ENCODE data around the gene CHIC2. TPM values are rescaled to one million over a fixed set of nuclear protein-coding genes. Genes with fewer than 3 reads are reported as not detected.

CHIC2 gene
- total and polyA plus RNA-seq, 2 of the 8 experiments (the other 6 are each of a cell fraction or from before 2014, with no cell fraction given) = 4.5 to 10.9 TPM

DNA sequence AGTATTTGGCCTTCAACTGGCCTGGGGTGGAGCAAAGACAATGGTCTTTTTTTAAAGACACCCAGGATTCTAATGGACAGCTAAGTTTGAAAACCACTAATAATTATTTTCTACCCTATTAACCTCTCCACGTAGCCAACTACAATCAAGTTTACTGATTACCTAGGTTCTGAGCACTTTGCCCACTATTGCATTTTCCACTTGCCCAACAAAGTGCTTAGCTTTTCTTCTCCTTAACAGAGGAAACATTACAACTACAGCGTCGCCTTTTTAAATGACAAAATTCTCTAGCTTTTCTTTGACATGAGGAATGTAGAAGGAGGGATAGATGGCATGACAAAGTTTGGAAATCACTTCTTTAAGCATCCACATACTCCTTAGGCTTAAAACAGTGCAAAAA, 2.0 kb downstream of the CHIC2 start:
- peak overlapping the region in 1 of 4 experiments; percentile 97; a peak in 2 of 8 replicates for H3K4me3 ChIP-seq (ENCODE audit: extremely low read depth in 1 of 4, insufficient read depth in 2 of 4, low read depth in 3 of 4, low read length in 4 of 4)
- H3K27me3 ChIP-seq (replicated peaks in 1 of 4; ENCODE audit: control insufficient read depth in 3 of 4, extremely low read depth in 1 of 4, insufficient read depth in 3 of 4, low read length in 3 of 4) = no peaks in the 10 kb centered on the region; a peak in 1 of 7 replicates
- H2AFZ ChIP-seq (ENCODE audit: low read length) = no peak overlapping the region
- no peak overlapping the region for H4K91ac ChIP-seq (replicated peaks; ENCODE audit: insufficient read length, low read length)
- H3K23me2 ChIP-seq (ENCODE audit: low read depth, low read length) = peaks cover 3% of the 10 kb centered on the region
- H3K27ac ChIP-seq (ENCODE audit: low read depth, low read length) = no peak overlapping the region
- H3K23ac ChIP-seq (ENCODE audit: insufficient read length) = no peak overlapping the region
- no peaks in the 10 kb centered on the region for H3K9me3 ChIP-seq (ENCODE audit: insufficient read depth in 2 of 2, low read depth in 1 of 2, low read length in 1 of 2)
- H3K4me2 ChIP-seq (ENCODE audit: insufficient read depth in 1 of 2, low read depth in 2 of 2, low read length in 2 of 2) = peak overlapping the region; percentile 85 to 96; a peak in 3 of 4 replicates
- WGBS, 2 experiments (ENCODE audit: extremely low coverage in 1 of 2, insufficient coverage in 1 of 2, insufficient read length in 1 of 2, insufficient replicate concordance in 2 of 2, low coverage in 1 of 2, low lambda C conversion rate in 2 of 2, missing lambda C conversion rate in 1 of 2) = 53% methylated on average over 3 of the region's 3 CpGs; no CpG with 5 or more reads in 1 of the 2 experiments
- H2BK12ac ChIP-seq (ENCODE audit: low read depth, low read length) = no peak overlapping the region
- no peak overlapping the region for H3K18ac ChIP-seq (ENCODE audit: extremely low read depth, low read length)
- no peak overlapping the region for H3K4ac ChIP-seq (replicated peaks; ENCODE audit: insufficient read length, low read depth, low read length)
- no peak overlapping the region for H2BK15ac ChIP-seq (ENCODE audit: low read length)
- H3K36me3 ChIP-seq (ENCODE audit: control insufficient read depth in 2 of 4, insufficient read depth in 4 of 4, low read length in 3 of 4) = no peaks in the 10 kb centered on the region
- no peak overlapping the region for H4K8ac ChIP-seq (ENCODE audit: extremely low read depth, insufficient read depth, low read length)
- H2BK120ac ChIP-seq (replicated peaks; ENCODE audit: low read depth, low read length) = no peak overlapping the region
- H4K20me1 ChIP-seq (replicated peaks in 1 of 2; ENCODE audit: control insufficient read depth in 1 of 2, insufficient read depth in 2 of 2, low read length in 2 of 2) = no peaks in the 10 kb centered on the region
- H4K5ac ChIP-seq (ENCODE audit: insufficient read length, low read depth, low read length) = no peak overlapping the region
- H3K79me1 ChIP-seq (ENCODE audit: low read depth, low read length) = no peaks in the 10 kb centered on the region; the same call in 1 of the 2 replicates
- ChIA-PET POLR2A (ENCODE audit: partially characterized antibody) (no interaction called here), CTCF (ENCODE audit: partially characterized antibody) (interaction anchor here (1.0 to 3.0 kb wide), 3 partner anchors 34 to 132 kb away, joined by 4 to 17 read pairs (median 5); no protein-coding TSS in a partner anchor)
- no peak overlapping the region for H2BK20ac ChIP-seq (ENCODE audit: low read length)
- H2AK5ac ChIP-seq (ENCODE audit: low read depth, low read length) = no peak overlapping the region
- no peak overlapping the region for H3K56ac ChIP-seq (replicated peaks; ENCODE audit: insufficient read length, low read depth, low read length)
- FAIRE-seq (no peak), DNase-seq (ENCODE audit: low read depth in 1 of 2, low spot score in 2 of 2) (no peak)
- peaks cover 0 to 12% (median 3%) of the 10 kb centered on the region in 4 experiments; a peak in 2 of 7 replicates for H3K4me1 ChIP-seq (replicated peaks in 1 of 4; ENCODE audit: control insufficient read depth in 3 of 4, insufficient read depth in 4 of 4, low read length in 3 of 4)
- no peak overlapping the region for H3K9ac ChIP-seq (replicated peaks in 1 of 4; ENCODE audit: extremely low read depth in 1 of 4, low read depth in 3 of 4, low read length in 3 of 4)
- peaks cover 0 to 59% of the 10 kb centered on the region in 2 experiments; a peak in 3 of 4 replicates for H3K79me2 ChIP-seq (ENCODE audit: control insufficient read depth in 1 of 2, insufficient read depth in 2 of 2, low read length in 2 of 2)
- H2BK5ac ChIP-seq (ENCODE audit: low read depth, low read length) = no peak overlapping the region
- no peak overlapping the region for H3K14ac ChIP-seq (ENCODE audit: insufficient read length)
- TF ChIP-seq CBX5 (IDR thresholded peaks at IDR 0.05; ENCODE audit: low read depth, low read length) (no peak), KDM1A (IDR thresholded peaks at IDR 0.05; ENCODE audit: borderline replicate concordance, low read length) (no peak), CTBP2 (IDR thresholded peaks at IDR 0.05; ENCODE audit: borderline replicate concordance, insufficient read depth, insufficient read length, low read length) (no peak), RNF2 (IDR thresholded peaks at IDR 0.05; ENCODE audit: borderline replicate concordance, low read depth, low read length, missing control alignments, poor library complexity, severe bottlenecking) (no peak), TAF1 (IDR thresholded peaks at IDR 0.05; ENCODE audit: low read depth, low read length) (no peak), NANOG (IDR thresholded peaks at IDR 0.05; ENCODE audit: insufficient read depth, low read depth, low read length, poor library complexity, severe bottlenecking) (no peak), SIN3A (conservative IDR thresholded peaks at IDR 0.05 in 1 of 2, IDR thresholded peaks at IDR 0.05 in 1 of 2; ENCODE audit: low read depth in 1 of 2, low read length in 2 of 2) (no peak), GTF2F1 (IDR thresholded peaks at IDR 0.05; ENCODE audit: borderline replicate concordance, low read depth, low read length) (no peak), ASH2L (IDR thresholded peaks at IDR 0.05; ENCODE audit: low read length) (no peak)
- TF ChIP-seq, protein P1, sequence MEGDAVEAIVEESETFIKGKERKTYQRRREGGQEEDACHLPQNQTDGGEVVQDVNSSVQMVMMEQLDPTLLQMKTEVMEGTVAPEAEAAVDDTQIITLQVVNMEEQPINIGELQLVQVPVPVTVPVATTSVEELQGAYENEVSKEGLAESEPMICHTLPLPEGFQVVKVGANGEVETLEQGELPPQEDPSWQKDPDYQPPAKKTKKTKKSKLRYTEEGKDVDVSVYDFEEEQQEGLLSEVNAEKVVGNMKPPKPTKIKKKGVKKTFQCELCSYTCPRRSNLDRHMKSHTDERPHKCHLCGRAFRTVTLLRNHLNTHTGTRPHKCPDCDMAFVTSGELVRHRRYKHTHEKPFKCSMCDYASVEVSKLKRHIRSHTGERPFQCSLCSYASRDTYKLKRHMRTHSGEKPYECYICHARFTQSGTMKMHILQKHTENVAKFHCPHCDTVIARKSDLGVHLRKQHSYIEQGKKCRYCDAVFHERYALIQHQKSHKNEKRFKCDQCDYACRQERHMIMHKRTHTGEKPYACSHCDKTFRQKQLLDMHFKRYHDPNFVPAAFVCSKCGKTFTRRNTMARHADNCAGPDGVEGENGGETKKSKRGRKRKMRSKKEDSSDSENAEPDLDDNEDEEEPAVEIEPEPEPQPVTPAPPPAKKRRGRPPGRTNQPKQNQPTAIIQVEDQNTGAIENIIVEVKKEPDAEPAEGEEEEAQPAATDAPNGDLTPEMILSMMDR (IDR thresholded peaks at IDR 0.05; ENCODE audit: control extremely low read depth in 1 of 3, insufficient read depth in 1 of 3, low read depth in 1 of 3, low read length in 3 of 3) = no peak

Measured in H1 (cell line).